NCI-H524 (cell line): Measurements from ENCODE around the gene CXCL12.

Source experiments
- DNase-seq, 2 experiments: peaks; one replicate each; lab custom pipeline; 2025; lab: John Stamatoyannopoulos, UW

The CXCL12 gene

DNA sequence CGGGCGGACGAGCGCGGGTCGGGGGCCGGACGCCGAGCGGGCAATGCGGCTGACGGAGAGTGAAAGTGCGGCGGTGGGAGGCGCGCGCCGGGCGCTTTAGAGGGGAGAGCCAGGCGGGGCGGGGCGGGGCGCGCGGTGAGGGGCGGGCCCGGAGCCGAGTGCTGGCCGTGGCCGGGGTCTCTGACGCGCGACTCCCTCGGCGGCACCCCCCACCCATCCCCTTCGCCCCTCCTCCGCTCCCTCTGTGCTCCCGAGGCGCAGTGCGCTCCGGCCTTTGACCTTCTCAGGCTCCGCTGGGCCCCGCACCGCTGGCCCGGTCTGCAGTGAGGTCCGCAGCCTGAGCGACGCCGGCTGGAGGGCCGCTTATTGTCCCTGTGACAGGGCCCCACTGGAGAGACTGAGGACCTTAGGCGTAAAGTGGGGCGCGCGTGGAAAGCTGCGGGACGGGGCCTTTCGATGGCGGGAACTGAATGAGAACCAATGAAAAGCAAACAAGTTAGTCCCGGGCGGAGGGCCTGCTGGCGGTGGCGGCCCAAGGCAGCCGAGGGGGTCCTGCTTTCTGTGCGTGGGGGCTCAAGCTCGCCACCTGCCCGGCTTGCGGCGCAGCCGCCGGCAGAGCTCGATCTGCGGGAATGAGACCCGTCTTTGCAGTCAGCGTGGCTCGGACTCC is at the start of gene CXCL12:
Gene CXCL12, minus strand, starts transcription at position 72 of the 670 bp plus-strand sequence. CDS start 92 bp downstream, outside the sequence.
- DNase-seq: no peak

DNA sequence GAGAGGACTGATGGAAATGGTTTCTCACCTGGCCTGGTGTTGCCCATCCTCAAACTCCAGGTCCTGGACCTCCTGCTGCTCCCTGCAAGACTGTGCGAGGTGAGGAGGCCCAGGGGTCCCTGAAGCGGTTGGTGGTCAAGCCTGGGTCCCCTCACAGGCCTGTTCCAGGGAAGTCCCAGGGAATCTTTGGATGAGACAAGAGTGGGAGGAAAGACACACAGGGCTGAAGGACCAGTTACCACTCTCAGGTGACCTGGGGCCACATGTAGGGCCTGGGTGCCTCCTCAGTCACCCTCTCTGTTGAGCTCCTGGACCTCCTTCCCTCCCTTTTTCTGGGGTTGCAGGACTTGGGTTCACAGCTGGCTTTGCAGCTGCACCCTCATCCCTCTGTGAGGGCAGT is 42.6 kb upstream of the CXCL12 start:
- DNase-seq: no peak

DNA sequence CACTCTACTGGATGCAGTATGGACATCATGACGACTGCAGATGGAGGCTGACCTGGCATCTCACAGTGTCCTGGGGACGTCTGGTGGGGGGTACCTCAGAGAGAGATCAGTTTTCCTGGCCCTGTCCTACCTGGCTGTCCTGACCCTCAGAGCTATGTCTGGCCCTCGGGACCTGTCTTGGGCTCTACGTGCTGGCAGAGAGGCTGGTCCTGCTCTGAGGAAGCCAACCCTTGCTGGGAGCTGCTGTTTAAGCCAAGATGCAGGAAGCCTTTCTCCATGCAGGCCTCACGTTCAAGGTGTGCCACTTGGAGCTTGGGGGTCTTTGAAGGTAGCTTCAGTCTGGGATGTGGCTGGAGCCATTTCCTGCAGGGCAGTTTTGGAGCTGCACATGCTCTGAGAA is 42.1 kb upstream of the CXCL12 start:
- no peak for DNase-seq

DNA sequence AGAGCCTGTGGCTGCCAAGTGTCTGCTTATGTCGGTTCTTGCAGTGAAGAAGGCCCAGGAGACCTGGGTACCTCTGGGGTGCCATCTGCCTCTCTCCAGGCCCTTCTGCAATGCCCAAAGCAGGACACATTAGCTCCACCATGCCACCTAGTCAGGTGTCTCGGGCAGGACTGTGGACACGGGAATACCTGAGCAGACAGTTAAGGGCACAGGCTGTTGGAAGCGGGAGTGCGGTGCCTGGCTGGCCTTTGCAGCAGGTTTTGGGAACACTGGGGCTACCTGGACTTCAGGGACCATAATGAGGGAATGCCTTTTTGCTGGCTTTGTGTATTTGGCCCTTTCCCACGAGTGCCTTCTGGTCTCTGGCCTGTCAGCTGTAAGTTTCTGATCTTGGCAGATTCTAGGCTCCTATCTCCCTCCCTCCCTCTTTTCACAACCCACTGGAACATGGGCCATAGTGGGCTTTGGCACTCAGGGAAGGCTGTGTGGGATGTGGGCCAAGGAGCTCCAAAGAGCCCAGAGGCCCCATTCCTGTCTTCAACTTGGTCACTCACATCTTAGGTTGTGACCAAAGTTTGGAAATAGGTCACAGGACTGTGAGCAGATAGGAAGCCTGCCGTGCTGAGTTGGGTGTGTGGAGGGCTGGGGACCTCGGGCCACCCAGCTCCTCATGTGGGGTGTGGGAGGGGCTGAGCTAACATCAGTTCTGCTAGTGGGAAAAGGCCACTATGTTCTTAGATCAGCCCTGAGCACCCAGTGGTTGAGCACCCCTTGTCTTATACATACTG is 41.5 kb upstream of the CXCL12 start:
- no peak for DNase-seq

DNA sequence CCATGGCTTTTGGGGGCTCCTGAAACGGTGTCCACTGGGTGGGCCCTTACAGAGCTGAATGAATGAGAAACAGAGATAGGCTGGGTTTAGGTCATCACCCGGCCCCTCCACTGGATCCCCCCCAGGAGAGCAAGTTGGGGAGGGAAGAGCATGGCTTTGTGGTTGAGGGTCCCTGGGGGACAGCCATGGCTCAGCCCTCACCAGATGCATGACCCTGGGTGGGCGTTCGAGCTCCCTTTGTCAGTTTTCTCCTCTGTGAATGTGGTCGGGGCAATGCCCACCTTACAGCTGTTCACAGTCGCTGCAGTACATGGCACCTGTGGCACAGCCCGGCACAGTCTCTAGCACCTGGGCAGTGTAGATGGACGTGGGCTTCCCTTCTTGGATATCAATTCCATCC is 40.6 kb upstream of the CXCL12 start:
- DNase-seq: no peak

DNA sequence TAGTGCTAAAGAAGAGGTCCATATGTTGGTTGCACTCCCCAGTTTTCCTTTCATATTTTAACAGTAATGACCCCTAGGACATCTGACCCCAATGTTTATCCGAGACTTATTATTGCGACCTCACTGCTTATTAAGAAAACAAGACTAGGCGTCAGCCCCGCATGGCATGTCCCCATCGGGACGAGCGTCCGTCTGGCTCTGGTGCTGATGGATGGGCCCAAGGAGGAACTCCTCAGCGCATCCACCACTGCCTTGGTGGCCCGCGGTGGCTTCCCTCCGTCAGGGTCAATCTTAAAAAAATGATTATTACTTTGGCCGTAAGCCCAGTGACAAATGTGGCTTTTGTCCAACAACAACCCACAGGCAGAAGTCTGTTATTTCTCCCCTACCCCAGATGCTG is 40.1 kb upstream of the CXCL12 start:
- DNase-seq: no peak

DNA sequence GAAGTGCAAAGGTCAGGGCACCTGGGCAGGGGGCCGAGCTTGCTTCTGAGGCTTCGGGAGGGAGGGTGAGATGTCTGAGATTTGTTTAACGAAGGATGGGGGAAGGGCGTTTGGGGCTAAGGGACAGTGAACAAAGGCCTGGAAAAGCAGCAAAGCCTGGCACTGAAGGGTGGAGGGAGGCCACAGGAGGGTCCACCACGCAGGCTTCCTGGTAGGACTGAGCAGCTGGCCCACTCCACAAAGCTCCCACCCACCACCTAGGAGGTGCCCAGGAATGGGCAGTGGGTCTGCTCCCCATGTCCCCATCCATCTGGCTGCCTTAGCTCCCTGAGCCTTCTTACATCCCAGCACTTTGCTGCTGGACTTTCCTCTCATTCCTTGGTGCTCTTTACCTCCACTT is 39.4 kb upstream of the CXCL12 start:
- no peak for DNase-seq

DNA sequence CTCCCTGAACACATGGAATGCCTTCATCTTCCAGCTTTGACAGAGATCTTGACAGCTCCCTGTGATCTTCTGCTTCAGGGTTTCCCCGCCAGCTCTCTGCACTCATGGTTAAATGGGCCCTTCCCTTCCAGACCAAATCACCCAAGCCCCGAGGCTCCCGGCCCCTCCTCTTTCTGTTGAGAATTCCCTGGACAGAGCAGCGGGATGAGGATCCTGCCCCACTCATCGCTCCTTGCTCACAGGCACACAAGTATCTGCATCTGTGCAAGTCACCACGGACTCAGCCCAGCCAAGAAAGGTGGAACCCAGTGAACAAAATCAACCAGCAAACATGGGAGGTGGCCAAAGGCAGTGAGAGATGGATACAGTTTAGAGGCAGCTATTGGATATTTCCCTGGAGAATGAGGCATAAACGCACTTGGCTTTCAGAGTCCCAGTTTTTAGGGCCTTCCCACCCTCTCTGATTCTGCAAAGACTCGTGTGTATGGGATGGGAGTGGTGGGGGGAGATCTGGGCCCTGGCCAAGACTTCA is 37.7 kb upstream of the CXCL12 start:
- no peak for DNase-seq

DNA sequence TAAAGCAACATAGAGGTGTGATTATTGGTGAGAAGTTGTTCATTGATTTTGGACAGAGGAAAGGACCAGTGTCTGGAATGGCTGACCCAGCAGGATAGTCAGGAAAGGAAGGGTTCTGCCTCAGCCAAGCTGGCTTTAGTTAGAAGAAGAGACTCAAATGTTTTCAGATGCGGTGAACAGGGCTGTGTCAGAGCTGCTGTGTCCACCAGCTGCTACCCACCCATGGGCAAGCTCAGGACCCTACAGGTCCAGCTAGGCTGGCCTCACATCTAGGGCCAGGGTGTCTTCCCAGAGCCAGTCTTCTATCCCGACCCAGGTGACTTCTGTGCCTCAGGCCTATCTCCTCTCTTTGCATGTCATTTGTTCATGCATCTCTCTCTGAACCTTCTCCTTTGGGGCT is 37.3 kb upstream of the CXCL12 start:
- no peak for DNase-seq

DNA sequence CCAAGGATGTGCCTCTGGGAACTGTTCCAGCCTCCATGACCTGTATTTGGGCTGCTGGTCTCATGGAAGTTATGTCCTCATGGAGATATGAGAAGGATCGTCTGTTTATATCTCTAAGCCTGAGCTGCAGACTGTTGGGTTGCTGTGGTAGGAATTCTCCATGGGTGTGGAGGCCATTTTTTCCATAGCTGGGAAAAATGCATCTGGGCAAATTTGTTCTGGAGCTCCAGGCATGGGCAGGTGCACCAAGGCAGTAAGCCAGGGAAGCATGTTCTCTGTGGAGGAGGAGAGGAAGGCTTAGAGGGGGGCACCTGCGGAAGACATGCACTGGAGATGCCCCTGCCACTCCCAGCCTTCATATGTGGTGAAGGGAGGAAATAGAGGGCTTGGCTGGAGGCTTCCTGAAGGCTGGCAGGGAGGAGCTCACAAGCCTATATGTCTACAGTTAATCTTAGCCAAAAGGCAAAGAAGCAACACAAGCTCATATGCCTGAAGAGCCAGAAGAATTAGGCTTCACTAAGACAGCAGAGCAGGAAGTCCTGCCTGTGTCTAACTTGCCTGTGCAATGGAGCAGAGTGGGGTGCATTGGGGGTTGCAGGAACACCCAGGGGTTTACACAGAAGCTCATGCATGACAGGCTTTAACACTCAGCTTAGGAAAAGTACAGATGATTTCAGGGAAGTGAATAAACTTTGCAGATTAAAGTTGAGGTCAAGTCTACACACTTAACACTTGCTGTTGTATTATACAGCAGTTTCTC is 35.1 kb upstream of the CXCL12 start:
- DNase-seq: no peak

DNA sequence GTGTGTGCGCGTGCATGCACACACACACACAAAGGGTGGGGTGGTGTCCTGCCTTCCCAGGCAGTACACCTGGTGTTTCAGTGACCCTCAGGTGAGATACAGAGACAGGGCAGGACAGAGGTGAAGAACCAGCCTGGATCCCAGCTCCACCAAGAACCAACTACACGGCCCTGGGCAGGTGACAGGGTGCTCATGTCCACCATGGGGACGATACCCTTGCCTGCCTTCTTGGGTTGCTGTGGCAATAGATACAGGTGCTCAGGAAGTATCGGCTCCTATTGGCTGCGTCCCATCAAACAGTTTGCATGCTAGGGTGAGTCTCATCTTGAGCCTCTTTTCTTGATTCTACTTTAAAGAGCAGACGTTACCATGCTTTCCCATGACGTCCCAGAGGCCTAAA is 33.7 kb upstream of the CXCL12 start:
- DNase-seq: no peak

DNA sequence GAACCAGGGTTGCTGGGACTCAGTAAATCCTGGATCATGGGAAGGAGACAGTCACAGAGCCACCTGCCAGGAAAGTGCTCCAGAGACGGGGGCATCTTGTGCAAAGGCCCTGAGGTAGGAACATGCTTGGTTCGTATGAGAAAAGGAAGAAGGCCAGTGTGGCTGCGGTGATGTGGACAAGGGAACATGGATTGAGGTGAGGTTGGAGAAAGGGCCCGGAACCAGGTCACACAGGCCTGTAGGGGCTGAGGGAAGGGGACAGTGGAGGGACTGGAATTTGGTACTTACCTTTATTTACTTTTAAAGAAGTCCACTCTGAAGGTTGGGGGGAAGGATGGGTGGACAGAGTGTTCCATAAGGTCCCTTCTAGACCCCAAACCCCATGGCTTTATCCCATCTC is 32.9 kb upstream of the CXCL12 start:
- DNase-seq: no peak

DNA sequence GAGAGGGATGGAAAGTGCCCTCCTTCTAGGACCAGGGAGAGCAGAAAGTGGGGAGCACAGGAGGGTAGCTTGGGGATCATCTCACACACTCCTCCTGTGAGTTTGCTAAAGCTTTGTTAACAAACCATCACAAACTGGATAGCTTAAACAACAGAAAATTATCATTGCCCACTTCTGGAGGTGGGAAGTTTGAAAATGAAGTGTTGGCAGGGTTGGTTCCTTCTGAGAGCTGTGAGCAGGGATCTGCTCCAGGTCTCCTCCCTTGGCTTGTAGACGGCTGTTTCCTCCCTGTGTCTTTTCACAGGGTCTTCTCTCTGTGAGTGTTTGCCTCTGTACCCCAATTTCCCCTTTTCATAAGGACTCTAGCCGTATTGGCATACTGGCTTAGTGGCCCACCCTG is 32.0 kb upstream of the CXCL12 start:
- DNase-seq: no peak

DNA sequence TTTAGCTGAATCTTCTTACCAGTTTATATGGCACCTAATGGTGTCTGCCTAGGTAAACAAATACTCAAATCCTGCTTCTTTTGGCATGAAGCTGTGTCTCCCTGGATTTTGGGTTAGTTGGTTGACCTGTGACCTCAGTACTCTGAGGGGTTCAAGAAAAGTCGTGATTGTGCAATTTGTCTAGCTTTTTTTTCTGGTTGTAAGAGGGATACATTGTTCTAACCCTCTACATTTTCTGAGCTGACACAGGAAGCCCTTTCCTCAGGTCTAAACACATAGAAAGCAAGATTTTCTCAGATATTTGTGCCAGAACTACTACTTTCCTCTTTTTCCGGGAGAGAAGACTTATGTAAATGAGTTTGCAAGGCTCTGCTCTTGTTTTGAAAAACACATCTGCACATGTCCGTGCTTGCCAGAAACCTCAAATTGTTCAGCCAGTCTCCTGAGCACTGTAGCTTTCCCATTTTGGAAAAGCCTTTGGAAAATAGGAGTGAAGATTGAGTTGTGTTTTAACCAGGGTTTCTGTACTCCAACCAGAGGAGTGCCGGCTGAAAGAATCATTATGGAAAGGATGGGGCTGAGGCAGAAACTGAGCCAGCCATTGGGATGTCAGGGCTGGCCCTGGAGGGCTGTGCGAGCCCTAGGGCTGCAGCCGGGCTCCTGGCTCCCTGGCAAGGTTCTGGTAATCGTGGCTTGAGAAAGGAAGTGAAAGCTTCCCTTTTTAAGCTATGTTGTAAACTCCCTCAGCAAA is 31.3 kb upstream of the CXCL12 start:
- no peak for DNase-seq

DNA sequence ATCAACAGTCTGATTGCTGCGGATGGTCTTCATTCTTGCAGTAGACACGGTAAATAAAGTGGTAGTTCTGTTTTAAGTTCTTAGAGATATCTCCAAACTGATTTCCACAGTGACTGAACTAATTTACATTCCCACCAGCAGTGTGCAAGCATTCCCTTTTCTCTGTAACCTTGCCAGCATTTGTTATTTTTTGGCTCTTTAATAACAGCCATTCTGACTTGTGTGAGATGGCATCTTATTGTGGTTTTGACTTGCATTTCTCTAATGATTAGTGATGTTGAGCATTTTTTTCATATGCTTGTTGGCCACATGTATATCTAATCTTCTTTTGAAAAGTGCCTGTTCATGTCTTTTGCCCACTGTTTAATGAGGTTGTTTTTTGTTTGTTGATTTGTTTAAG is 30.2 kb upstream of the CXCL12 start:
- no peak for DNase-seq

DNA sequence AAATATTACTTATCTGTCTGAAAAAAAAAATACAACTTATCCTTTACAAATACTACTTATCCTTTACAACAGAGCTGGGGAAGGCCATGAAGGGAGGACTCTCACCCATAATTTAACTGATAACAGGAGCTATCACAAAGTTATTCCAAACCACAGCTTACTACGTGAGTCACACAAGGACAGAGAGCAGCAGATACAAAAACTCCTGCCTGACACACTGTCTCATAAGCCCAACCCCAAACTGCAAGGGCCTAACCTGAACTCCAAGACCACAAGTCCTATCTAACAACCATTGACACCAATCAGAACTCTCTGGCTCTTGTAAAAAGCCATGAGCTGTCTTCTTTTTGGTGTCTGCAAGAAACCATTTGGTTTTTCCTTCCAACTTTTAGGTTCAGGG is 28.5 kb upstream of the CXCL12 start:
- no peak for DNase-seq

DNA sequence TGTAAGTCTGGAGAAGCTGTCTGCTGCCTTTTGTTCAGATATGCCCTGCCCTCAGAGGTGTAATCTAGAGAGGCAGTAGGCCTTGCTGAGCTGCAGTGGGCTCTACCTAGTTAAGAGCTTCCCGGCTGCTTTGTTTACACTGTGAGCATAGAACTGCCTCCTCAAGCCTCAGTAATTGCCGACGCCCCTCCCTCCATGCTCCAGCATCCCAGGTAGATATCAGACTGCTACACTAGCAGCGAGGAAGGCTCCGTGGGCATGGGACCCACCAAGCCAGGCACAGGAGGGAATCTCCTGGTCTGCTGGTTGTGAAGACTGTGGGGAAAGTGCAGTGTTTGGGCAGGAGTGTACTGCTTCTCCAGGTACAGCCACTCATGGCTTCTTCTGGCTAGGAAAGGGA is 26.4 kb upstream of the CXCL12 start:
- no peak for DNase-seq

DNA sequence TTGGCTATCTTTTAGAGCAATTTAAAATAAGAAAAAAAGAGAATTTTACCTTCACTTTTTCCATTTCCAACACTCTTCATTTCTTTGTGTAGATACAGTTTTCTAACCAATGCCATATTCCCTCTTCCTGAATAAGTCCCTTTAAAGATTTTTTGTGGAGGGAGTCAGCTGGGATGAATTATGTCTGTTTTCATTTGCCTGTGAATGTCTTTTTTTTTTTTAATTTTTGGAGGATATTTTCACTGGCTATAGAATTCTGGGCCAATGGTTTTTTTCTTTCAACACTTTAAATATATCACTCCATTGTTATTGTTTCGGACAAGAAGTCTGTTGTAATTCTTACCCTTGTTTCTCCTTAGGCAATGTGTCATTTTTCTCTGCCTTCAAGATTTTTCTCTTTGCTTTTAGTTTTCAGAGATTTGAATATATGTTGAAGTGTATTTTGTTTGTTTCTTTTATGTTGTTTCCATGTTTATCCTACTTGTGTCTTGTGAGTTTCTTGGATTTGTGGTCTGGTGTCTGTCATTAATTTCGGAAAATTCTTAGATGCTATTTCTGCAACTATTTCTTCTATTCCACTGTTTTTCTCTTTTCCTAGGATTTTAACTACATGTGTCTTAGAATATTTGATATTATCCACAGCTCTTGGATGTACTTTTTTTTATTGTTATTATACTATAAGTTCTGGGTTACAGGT is 20.0 kb upstream of the CXCL12 start:
- no peak for DNase-seq

DNA sequence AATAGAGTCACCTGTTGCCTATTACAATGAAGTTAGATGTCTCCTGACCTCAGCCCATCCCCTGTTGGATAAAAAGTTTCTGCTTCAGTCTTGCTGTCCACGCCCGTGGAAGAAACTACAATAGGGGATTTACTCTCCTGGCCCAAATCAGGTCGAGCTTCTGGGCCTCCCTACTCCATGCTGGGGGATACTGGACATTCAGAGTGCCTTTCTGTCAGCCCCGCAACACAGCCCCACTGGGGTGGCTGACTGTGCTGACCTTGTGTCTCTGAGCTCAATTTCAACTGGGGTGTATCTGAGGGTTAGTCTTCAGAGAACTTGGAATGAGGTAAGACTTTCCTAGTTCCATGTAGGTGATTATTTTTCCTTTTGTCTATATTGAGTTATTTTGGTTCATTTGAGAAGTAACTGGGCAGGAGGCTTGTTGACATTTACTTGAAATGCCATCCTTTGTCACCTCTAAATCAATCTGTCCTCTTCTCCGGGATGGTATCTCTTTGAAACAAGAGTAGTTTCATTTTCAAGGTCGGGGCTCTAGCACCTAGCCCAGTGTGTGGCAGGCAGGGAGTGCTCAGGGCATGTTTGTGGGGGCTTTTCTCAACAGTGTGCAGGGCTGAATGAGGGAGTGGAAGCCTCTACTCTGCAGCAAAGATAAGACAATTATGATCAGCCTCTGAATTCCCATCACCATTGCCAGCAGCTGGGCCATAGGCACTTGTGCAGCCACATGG is 17.7 kb upstream of the CXCL12 start:
- DNase-seq: no peak

DNA sequence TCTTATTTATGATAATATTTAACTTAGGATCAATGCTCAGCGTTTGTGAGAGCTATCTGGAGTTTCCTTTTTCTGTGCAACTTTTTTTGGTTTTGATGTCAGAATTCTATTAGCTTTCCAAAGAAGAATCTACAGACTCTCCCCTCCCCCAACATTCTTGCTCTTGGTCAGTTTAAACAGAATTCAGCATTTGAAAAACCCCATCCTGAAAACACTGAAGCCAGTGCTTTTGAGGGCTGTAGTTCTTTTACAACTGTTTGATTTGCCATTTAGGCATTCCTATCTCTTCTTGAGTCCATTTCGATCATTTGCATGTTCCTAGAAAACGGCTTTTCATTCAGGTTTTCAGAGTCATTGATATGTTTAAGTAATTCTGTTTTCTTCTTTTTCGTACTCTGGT is 15.6 kb upstream of the CXCL12 start:
- no peak for DNase-seq
